GM18951 (cell line): ENCODE measurements around the gene PDLIM4.

Experiments used
- POLR2A ChIP-seq: IDR thresholded peaks from 4 replicates; pipeline ENCODE4 v1.6.1; 2011; ENCODE audit warnings: mild to moderate bottlenecking; ENCODE audit not compliant: insufficient read length, insufficient read depth; ENCODE audit errors: extremely low read depth
- in situ Hi-C: fragments of 300-500 bp; cut with MboI; formaldehyde crosslinking; loops from one replicate; pipeline ENCODE4 v1.12.0; 2022; ENCODE audit warnings: low sequenced_read_pairs, mixed read lengths, inconsistent platforms; ENCODE audit not compliant: unreplicated experiment

Gene PDLIM4

DNA sequence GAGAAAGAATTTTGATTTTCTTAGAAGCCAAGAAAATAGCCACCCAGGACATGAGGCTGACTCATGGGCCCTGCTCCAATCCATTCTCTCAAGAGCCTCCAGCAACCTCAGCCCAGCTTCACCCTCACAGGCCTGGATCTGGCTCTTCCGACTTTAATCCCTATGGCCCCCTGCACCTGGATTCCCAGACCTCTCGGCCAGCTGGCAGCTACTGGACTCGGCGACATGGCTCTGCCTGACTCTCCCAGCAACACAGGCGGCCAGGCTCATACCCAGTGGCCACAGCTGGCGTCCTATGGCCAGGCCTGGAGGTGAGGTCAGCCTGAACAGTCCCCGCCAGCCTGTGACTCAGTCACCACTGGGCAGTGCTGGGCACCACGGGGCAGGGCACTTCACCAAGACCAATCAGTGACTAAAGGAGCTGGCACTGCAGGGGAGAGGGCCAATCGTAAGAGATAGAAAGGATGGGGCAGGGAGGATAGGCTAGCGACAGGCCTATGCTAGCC lies 6.2 kb upstream of the PDLIM4 start:
- in situ Hi-C loops = no loop called here

DNA sequence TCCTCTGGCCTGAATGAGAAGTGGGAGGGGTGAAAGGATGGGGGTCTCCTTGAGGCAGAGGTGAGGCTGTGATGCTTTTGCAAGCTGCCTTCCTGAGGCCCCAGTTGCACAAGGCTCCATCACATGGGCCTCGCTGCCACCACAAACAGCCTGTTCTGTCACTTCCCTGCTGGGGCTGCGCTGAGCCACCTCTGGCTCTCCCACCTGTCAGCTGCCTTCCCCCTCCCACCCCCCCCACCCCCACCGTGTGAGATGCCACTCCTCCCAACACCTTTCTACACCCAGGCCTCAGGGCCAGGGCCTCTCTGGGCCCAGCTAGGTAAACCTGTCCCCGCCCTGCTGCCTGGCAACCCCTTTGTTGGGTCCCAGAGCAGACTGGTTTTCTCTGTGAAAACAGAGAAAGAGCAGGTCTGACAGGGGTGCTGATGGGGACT lies 4.5 kb upstream of the PDLIM4 start:
- in situ Hi-C loops = no loop called here
- TF ChIP-seq POLR2A = no peak

More for the DNA sequence above, 6.2 kb upstream of the PDLIM4 start:
- TF ChIP-seq POLR2A = no peak

DNA sequence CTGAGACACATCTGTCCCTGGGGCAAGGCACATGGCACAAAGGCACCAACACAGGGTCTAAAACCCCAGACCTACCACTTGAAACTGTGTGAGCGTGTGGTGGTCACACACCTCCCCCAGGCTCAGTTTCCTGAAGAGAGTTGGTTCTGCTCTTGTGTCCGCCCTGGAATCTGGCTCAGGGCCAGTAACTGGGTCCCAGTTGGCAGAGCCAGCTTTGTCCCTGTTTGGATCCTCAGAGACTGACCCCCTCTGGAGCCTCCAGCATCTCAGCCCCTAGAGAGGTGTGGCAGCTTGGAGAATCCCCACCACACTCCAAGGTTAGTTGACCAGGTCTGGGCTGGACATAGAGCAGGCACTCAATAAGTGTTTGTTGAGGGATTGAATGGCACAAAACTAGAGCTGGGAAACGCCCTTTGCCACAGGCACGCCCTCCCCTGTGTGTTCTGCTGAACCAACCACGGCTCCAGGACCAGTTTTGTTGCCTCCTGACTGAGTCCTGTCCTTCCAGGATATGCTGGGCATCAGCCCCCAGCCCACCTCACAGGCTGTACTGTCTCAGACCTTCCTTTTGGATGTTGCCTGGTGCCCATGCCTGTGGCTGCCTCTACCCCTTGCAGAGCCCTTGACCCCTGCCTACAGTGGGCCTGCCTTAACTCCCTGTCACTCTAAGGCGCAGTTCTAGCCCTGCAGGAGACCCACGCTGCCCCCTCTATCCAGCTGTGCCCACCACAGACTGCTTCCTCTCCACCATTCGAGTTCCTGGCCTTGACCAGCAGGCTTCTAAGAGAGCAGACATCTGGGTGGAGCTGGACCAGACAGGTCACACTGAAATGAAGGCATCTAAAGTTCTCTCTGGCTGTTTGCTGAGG lies 3.8 kb upstream of the PDLIM4 start:
- in situ Hi-C loops = no loop called here
- no peak for TF ChIP-seq POLR2A

DNA sequence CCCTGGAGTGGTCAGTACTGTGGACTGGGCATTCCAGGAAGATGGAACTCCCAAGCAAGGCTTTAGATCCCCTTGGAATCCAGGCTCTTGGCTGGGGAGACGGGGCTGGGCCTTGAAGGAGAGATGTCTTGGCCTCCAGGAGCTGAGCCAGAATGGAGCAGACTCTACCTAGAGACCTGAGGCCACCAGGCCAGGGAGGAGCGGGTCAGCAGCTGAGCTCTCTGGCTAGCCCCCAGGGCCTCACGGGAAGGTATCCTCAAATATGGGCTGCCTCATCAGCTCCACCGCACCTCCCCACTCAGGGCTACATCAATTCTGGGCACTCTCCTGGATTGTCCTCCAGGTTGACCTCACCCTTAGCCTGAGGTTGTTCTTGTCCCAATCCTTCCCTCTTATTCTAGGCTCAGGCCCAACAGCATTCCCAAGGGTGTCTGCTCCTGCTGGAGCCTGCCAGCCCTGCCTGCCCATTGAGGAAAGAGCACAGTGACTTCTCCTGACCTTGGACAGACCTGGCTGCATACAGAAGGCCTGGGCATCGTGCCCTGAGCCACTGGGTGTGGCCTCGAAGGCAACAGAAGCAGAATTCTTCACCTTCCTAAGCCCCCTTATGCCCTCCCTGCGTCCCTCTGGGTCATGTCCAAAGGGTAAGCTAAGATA lies 3.0 kb upstream of the PDLIM4 start:
- no peak for TF ChIP-seq POLR2A
- in situ Hi-C loops = no loop called here

DNA sequence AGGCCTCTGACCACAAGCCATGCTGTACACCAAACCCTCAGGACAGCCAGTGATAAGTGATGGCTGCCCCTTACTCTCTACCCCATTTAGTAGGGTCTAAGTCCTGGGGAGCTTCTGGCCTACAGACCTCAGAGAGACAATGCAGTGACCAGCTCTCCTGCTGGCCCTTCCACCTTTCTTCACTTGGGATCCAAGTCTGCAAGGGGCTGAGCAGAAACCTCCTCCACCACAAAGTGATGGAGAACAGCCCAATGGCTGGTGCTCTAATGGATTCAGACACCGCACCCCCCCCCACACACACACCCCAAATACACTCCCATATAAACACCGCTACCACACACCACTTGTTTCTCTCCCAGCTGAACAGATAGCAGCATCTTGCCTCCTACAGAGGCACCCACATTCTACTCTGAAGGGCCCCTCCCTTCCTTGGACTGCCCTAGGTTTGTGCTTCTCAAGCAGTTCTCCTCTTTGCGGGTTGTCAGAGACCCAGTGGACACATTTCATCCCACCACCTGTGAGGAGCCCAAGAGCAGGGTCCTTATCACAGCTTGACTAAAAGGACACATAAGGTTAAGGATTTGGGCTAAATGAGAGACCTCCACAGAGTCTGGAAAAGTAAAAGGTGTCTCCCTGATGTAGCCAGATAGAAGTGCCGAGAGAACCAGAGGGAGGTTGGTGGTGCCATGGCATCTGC lies 1.3 kb upstream of the PDLIM4 start:
- no peak for TF ChIP-seq POLR2A
- in situ Hi-C loops = no loop called here

DNA sequence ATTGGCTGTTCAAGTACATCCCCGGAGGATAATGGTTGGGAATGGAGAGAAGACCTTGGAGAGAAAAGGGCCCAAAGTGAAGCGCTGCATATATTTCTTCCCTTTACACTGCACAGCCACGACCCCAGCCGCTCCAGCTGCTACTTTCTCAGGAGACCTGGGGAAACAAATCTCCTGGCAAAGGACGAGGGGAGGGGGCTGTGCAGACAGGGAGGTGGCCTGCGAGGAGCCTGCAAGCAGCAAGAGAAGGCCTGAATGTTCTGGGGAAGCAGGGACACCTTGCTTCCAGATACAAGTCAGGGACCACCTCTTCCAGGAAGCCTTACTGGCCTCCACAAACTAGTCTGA lies 739 bp upstream of the PDLIM4 start:
- in situ Hi-C loops = no loop called here

DNA sequence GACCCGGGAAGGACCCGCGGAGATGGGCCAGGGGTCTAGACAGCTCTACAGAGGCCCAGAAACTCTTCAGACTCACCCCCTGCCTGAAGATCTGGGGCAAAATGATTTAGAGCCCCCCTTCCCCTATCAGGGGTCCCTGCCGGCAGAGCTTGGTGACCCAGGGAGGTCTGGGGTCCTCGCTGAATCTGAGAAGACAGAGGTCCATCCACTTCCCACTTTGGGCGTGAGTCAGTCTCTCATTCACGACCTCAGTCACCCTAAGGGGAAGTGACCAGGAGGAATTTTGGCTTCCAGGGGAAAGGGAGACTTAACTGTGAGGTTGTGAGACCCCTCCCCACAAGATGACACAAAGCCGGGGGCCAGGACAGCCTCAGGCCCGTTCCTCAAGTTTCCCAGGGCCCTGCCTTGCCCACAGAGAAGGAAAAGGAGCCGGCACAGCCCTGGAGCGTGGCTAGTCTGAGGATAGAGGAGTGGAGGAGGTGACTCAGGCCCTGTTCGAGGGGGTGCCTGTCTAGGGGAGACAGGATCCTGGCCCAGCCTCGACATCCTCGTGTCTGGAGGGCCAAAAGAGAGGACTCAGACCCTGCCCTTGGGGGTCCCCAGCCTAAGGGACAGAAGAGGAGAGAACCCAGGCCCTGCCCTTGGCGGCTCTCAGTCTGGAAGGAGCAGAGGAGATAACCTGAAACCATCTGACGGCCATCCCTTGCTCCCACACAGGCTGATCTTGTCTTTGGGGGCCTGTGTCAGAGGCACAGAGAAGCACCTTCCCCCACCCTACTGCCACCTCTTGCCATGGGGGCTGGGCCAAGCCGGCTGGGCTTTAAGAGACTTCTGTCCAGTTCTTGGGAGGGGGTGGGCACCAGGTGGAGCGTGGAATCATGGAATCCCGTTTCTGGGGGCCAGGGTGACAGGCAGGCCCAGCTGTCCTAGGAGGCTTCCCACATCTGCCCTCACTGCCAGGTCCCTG lies 889 bp downstream of the PDLIM4 start:
- in situ Hi-C loops = no loop called here
- TF ChIP-seq POLR2A = no peak

More for the DNA sequence above, 739 bp upstream of the PDLIM4 start:
- TF ChIP-seq POLR2A = no peak

DNA sequence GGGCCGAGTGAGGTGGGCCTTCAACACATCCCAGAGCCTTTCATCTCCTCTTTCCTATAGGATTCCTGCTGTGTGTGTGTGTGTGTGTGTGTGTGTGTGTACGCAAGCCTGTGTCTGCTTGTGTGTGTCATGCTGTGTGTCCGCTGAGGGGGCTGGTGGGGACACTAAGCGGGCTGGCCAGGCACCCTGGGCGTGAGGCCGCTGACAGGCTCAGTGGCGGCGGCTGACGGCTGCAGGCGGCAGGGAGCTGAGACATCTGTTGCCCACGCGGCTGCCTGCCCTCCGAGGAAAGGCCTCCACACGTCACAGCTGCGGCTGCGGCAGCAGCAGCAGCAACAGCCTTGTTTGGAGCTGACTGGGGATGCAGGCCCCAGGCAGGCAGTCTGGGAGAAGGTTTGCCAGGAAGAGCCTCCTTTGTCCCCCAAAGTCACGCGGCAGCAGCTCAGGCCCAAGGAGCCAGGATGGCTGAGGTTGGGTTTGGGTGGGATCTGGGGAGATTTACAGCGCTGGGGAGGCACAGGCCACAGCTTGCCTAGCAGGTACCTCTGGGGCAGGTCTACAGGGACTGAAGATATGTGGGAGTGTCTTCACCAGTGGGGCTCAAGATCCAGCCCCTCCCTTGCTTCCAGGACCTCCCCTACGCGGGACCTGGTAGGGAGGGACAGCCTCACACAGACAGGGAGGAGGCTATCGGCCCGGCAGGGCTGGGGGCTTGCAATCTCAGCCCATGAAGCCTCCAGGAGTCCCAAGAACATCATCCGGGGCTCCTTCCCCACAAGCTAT lies 1.8 kb downstream of the PDLIM4 start:
- no peak for TF ChIP-seq POLR2A
- in situ Hi-C loops = no loop called here

DNA sequence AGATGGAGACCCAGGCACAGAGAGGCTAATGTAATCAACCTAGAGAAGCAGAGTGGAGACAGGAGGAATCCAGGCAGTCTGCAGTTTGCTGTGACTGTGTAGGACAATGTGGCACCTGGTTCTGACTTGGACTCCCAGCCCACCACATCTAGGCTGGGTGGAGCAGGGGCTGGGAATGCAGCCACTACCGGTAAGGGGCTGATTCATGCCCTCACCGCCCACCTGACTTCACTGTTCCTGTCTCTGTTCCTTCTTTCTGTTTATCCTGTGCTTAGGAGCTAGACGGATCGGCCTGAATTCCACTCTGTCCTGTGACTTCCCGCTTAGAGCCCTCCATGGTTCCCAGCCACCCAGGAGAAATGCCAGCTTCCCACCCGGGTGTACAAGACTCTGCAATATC lies 2.6 kb downstream of the PDLIM4 start:
- TF ChIP-seq POLR2A = no peak
- in situ Hi-C loops = no loop called here

DNA sequence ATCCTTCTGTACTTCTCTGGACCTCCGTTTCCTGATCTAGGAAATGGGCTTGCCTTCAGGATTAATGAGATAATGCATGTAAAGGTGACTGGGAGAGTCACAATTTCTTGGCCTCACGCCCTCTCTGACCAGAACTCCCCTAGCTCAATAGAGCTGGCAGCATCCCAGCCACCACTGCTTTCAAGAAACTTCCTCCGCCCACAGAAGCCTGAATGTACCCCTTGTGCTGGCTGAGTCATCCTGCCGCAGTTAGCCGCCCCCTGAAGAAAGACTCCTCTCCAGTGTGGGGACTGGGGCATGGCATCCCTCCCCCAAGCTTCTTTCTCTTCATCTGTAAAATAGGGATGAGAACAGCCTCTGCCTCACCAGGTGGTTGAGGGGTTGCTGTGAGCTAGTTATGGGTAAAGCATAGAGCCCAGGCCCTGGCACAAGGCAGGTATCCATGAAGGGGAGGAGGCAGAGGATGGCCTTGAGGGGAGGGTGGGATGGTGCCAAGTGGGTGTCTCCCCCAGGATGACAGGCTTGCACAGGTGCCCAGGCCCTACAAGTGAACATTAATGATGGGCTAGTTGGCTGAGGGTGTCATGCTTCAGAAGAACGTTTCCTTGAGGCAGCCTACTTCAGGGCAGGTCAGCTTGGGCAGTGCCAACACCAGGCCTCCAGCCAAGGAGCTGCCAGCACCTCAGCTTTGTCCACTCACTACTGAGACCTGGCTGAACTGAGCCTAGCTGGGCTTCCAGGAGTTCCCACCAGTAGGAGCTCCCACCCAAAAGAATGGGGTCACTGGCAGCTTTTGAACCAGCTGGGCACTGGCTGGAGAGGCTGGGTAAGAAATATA lies 3.4 kb downstream of the PDLIM4 start:
- no peak for TF ChIP-seq POLR2A
- in situ Hi-C loops = no loop called here
